Ovary (tissue), 3 donors: Measurements from ENCODE around the gene SLC25A43.

ENCODE experiments used
- CTCF ChIP-seq, 3 donors: fragments of 450-650 bp in 2 of 3; fragments of 200-600 bp in 1 of 3; IDR thresholded peaks; one replicate each; pipeline versions ENCODE4 v1.5.1 to v1.8.0; 2016 to 2022; ENCODE audit warnings: antibody characterized with exemption in 3 of 3, mild to moderate bottlenecking in 1 of 3
- EP300 ChIP-seq: sonication (generic); formaldehyde crosslinking; IDR thresholded peaks from one replicate; pipeline ENCODE4 v1.6.1; 2017; ENCODE audit warnings: antibody characterized with exemption
- POLR2A ChIP-seq: fragments of 450-650 bp; IDR thresholded peaks from one replicate; pipeline ENCODE4 v1.6.1; 2017; ENCODE audit warnings: antibody characterized with exemption, mild to moderate bottlenecking, moderate library complexity
- donor health status: DM: no; HTN: no; CAD: no.

DNA sequence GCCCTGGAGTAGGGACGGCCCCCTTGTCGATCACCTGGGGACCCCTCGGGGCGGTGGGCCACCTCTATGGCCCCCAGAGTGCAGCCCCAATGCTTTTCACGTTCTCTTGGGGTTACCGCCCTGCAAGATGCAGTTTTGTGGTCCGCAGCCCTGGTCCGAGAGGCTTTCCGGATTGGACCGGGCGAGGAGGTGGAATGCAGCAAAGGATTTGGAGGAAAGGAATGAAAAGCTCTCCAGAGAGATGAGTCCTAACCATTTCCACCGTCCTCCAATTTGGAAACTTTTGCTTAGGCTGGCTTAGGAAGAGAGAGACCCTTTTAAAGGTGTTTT lies 601 bp downstream of the SLC25A43 start:
- TF ChIP-seq CTCF (IDR thresholded peaks at IDR 0.05) = no peak
- TF ChIP-seq POLR2A = no peak
- no peak for TF ChIP-seq EP300
